ENCODE measurements around the gene PIP4K2B. TPM values are rescaled to one million over a fixed set of nuclear protein-coding genes. Genes with fewer than 3 reads are reported as not detected.
A peak's percentile ranks its signal among the peaks of the same experiment; 100 is the strongest.

The PIP4K2B gene
- total and polyA plus RNA-seq, 2 experiments from 2014 or later = 11.1 to 39.3 TPM

DNA sequence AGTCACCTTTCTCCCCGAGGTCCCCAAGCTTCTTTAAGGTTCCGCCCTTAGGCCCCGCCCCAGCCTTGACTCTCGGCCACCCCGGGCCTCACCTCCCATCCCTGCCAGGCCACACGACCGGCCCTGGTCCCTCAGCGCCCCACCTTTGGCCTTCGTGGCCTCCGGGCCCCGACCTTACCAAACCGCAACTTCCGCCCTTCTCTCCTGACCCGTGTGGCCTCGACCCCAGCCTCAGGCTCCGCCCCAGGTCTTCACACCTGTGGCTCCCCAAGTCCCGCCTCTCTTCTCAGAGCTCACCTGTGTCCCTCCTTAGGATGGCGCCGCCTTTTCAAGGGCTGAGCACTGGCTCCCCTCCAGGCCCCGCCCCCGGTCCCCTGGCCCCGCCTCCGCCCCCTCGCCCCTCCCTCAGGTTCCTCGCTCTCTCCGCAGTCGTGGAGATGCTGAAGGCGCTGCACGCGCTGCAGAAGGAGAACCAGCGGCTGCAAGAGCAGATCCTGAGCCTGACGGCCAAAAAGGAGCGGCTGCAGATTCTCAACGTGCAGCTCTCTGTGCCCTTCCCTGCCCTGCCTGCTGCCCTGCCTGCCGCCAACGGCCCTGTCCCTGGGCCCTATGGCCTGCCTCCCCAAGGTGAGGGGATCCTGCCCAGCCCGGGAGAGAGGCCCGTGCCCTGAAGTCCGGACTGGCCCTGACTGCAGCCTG lies 79.3 kb downstream of the PIP4K2B start:
- Histone ChIP-seq H3K27ac (no peak overlapping the region), H3K9me3 (ENCODE audit: low read depth) (no peaks in the 10 kb centered on the region), H3K27me3 (no peaks in the 10 kb centered on the region), H3K79me2 (no peaks in the 10 kb centered on the region), H4K20me1 (ENCODE audit: insufficient read depth, poor library complexity, severe bottlenecking) (no peaks in the 10 kb centered on the region), H3K4me3 (no peak overlapping the region), H3K4me2 (no peak overlapping the region), H3K36me3 (replicated peaks; ENCODE audit: insufficient read depth, low read depth) (no peaks in the 10 kb centered on the region), H2AFZ (no peak overlapping the region), H3K4me1 (ENCODE audit: insufficient read depth) (peaks cover 10% of the 10 kb centered on the region), H3K9me2 (replicated peaks; ENCODE audit: insufficient read depth) (no peaks in the 10 kb centered on the region)
- TF ChIP-seq EZH2phosphoT487 (IDR thresholded peaks at IDR 0.05; ENCODE audit: low read depth, severe bottlenecking, unreplicated experiment) (no peak), EZH2 (IDR thresholded peaks at IDR 0.05; ENCODE audit: borderline replicate concordance) (no peak)
- TF ChIP-seq, protein P1, sequence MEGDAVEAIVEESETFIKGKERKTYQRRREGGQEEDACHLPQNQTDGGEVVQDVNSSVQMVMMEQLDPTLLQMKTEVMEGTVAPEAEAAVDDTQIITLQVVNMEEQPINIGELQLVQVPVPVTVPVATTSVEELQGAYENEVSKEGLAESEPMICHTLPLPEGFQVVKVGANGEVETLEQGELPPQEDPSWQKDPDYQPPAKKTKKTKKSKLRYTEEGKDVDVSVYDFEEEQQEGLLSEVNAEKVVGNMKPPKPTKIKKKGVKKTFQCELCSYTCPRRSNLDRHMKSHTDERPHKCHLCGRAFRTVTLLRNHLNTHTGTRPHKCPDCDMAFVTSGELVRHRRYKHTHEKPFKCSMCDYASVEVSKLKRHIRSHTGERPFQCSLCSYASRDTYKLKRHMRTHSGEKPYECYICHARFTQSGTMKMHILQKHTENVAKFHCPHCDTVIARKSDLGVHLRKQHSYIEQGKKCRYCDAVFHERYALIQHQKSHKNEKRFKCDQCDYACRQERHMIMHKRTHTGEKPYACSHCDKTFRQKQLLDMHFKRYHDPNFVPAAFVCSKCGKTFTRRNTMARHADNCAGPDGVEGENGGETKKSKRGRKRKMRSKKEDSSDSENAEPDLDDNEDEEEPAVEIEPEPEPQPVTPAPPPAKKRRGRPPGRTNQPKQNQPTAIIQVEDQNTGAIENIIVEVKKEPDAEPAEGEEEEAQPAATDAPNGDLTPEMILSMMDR (IDR thresholded peaks at IDR 0.05; ENCODE audit: poor library complexity) = no peak
- DNase-seq (ENCODE audit: low spot score) = no peak
- WGBS (ENCODE audit: low lambda C conversion rate, missing lambda C conversion rate) = 64% methylated on average over 21 of the region's 39 CpGs

DNA sequence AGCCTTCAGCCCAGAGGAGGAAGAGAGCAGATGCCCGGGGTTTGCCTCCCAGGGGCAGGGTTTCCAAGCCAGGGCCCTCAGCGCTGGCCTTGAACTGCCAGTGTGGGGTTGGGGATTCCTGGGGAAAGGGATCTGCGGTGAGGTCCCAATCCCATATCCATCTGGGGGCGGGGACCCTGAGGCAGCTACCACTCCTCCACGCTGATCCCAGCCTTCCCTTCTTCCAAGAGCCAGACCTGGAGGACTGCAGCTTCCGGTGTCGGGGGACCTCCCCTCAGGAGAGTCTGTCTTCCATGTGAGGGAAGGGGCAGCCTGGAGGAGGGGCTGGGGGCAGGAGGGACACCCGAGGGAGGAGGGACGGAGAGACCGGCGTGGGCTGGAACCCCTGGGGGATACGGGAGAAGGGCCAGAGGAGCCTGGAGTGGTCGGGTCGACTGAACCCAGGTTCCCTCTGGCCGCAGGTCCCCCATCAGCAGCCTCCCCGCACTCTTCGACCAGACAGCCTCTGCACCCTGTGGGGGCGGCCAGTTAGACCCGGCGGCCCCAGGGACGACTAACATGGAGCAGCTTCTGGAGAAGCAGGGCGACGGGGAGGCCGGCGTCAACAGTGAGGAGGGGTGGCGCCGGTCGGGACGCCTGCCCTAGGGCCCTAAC lies 79.9 kb downstream of the PIP4K2B start:
- 51% methylated on average over 22 of the region's 29 CpGs for WGBS (ENCODE audit: low lambda C conversion rate, missing lambda C conversion rate)
- H2AFZ ChIP-seq = no peak overlapping the region
- H3K4me2 ChIP-seq = peak overlapping the region; percentile 49
- no peaks in the 10 kb centered on the region for H3K9me2 ChIP-seq (replicated peaks; ENCODE audit: insufficient read depth)
- H3K79me2 ChIP-seq = no peaks in the 10 kb centered on the region
- no peaks in the 10 kb centered on the region for H3K36me3 ChIP-seq (replicated peaks; ENCODE audit: insufficient read depth, low read depth)
- TF ChIP-seq, protein P1 (IDR thresholded peaks at IDR 0.05; ENCODE audit: poor library complexity) = no peak
- TF ChIP-seq EZH2phosphoT487 (IDR thresholded peaks at IDR 0.05; ENCODE audit: low read depth, severe bottlenecking, unreplicated experiment) (no peak), EZH2 (IDR thresholded peaks at IDR 0.05; ENCODE audit: borderline replicate concordance) (no peak)
- H3K27me3 ChIP-seq = no peaks in the 10 kb centered on the region
- no peaks in the 10 kb centered on the region for H3K9me3 ChIP-seq (ENCODE audit: low read depth)
- no peak overlapping the region for H3K4me3 ChIP-seq
- no peaks in the 10 kb centered on the region for H4K20me1 ChIP-seq (ENCODE audit: insufficient read depth, poor library complexity, severe bottlenecking)
- H3K4me1 ChIP-seq (ENCODE audit: insufficient read depth) = peaks cover 10% of the 10 kb centered on the region
- no peak for DNase-seq (ENCODE audit: low spot score)
- H3K27ac ChIP-seq = no peak overlapping the region

GRCh38 chr17:38717139-38717745 lies 82.1 kb downstream of the PIP4K2B start:
- no peak for TF ChIP-seq EZH2phosphoT487 (IDR thresholded peaks at IDR 0.05; ENCODE audit: low read depth, severe bottlenecking, unreplicated experiment)
- TF ChIP-seq, protein P1 (IDR thresholded peaks at IDR 0.05; ENCODE audit: poor library complexity) = no peak
- TF ChIP-seq EZH2 (IDR thresholded peaks at IDR 0.05; ENCODE audit: borderline replicate concordance) = no peak
- WGBS (ENCODE audit: low lambda C conversion rate, missing lambda C conversion rate) = 93% methylated on average over 12 of the region's 12 CpGs
- no peak for DNase-seq (ENCODE audit: low spot score)
- no peaks in the 10 kb centered on the region for H3K36me3 ChIP-seq (replicated peaks; ENCODE audit: insufficient read depth, low read depth)
- H3K27me3 ChIP-seq = no peaks in the 10 kb centered on the region
- no peak overlapping the region for H3K4me2 ChIP-seq
- H3K79me2 ChIP-seq = no peaks in the 10 kb centered on the region
- H3K27ac ChIP-seq = no peak overlapping the region
- H4K20me1 ChIP-seq (ENCODE audit: insufficient read depth, poor library complexity, severe bottlenecking) = no peaks in the 10 kb centered on the region
- H3K4me1 ChIP-seq (ENCODE audit: insufficient read depth) = peaks cover 10% of the 10 kb centered on the region
- no peaks in the 10 kb centered on the region for H3K9me2 ChIP-seq (replicated peaks; ENCODE audit: insufficient read depth)
- H3K4me3 ChIP-seq = no peak overlapping the region
- no peak overlapping the region for H2AFZ ChIP-seq
- no peaks in the 10 kb centered on the region for H3K9me3 ChIP-seq (ENCODE audit: low read depth)
